NCI-H1694 (cell line): ENCODE data around the gene SMAD5.

Experiments used
- DNase-seq: peaks from one replicate; lab custom pipeline; 2025; lab: John Stamatoyannopoulos, UW

SMAD5 gene

GRCh38 chr5:136197462-136198142, 65.0 kb downstream of the SMAD5 start:
- no peak for DNase-seq

- DNase-seq, result no peak
Observed at GRCh38 chr5:136198453-136198852, 65.8 kb downstream of the SMAD5 start.

GRCh38 chr5:136199408-136199807, 66.8 kb downstream of the SMAD5 start:
- no peak for DNase-seq

- DNase-seq, result no peak
Observed at GRCh38 chr5:136200130-136200529, 67.5 kb downstream of the SMAD5 start.

GRCh38 chr5:136200761-136201160, 68.1 kb downstream of the SMAD5 start:
- no peak for DNase-seq

- DNase-seq, result no peak
Observed at GRCh38 chr5:136201870-136202269, 69.2 kb downstream of the SMAD5 start.

GRCh38 chr5:136202469-136203205, 70.0 kb downstream of the SMAD5 start:
- no peak for DNase-seq

GRCh38 chr5:136203303-136203922, 70.8 kb downstream of the SMAD5 start:
- DNase-seq, result no peak

- no peak for DNase-seq
Observed at GRCh38 chr5:136205061-136205702, 72.5 kb downstream of the SMAD5 start.

GRCh38 chr5:136205941-136206340, 73.3 kb downstream of the SMAD5 start:
- DNase-seq, result no peak

- DNase-seq, result no peak
Observed at GRCh38 chr5:136206361-136206760, 73.7 kb downstream of the SMAD5 start.

GRCh38 chr5:136207631-136208030, 75.0 kb downstream of the SMAD5 start:
- no peak for DNase-seq

- no peak for DNase-seq
Observed at GRCh38 chr5:136208916-136209315, 76.3 kb downstream of the SMAD5 start.

GRCh38 chr5:136209346-136209910, 76.8 kb downstream of the SMAD5 start:
- DNase-seq, result no peak

GRCh38 chr5:136210259-136210658, 77.6 kb downstream of the SMAD5 start:
- no peak for DNase-seq

GRCh38 chr5:136211282-136212040, 78.8 kb downstream of the SMAD5 start:
- DNase-seq, result no peak

GRCh38 chr5:136212252-136212721, 79.6 kb downstream of the SMAD5 start:
- DNase-seq, result no peak

GRCh38 chr5:136213919-136214493, 81.4 kb downstream of the SMAD5 start:
- DNase-seq, result no peak

- no peak for DNase-seq
Observed at GRCh38 chr5:136215812-136216211, 83.2 kb downstream of the SMAD5 start.

GRCh38 chr5:136216230-136216629, 83.6 kb downstream of the SMAD5 start:
- no peak for DNase-seq

GRCh38 chr5:136221340-136221739, 88.7 kb downstream of the SMAD5 start:
- DNase-seq, result no peak
